Effector memory CD8-positive, alpha-beta T cell (primary cell): ENCODE measurements around the gene SMIM17.

Source experiments
- ATAC-seq: fragments of 150-1000 bp; cut with Tn5 transposase; replicated peaks from 2 replicates; pipeline ENCODE4 v1.10.0; 2021; ENCODE audit warnings: mild to moderate bottlenecking, moderate library complexity
- DNase-seq, 3 experiments: peaks; one replicate each; pipeline ENCODE4 v3.0.0; 2021
- H3K27ac Mint-ChIP-seq, 2 donors: one replicate each; pipeline ENCODE4 v1.8.0; 2022; ENCODE audit warnings: mild to moderate bottlenecking in 2 of 2, mixed read lengths in 2 of 2, moderate library complexity in 2 of 2
- H3K27me3 Mint-ChIP-seq, 2 donors: one replicate each; pipeline ENCODE4 v1.8.0; 2022; ENCODE audit warnings: mixed read lengths in 2 of 2
- H3K36me3 Mint-ChIP-seq: one replicate; pipeline ENCODE4 v1.8.0; 2022; ENCODE audit warnings: mild to moderate bottlenecking, moderate library complexity, mixed read lengths; ENCODE audit not compliant: insufficient read depth
- H3K4me1 Mint-ChIP-seq, 2 donors: one replicate each; pipeline ENCODE4 v1.8.0; 2022; ENCODE audit warnings: low read depth in 2 of 2, mixed read lengths in 2 of 2
- H3K4me3 Mint-ChIP-seq, 2 donors: one replicate each; pipeline ENCODE4 v1.8.0; 2022; ENCODE audit warnings: mild to moderate bottlenecking in 2 of 2, mixed read lengths in 2 of 2, moderate library complexity in 2 of 2
- H3K9me3 Mint-ChIP-seq, 2 donors: one replicate each; pipeline ENCODE4 v1.8.0; 2022; ENCODE audit warnings: mixed read lengths in 2 of 2

The SMIM17 gene

DNA sequence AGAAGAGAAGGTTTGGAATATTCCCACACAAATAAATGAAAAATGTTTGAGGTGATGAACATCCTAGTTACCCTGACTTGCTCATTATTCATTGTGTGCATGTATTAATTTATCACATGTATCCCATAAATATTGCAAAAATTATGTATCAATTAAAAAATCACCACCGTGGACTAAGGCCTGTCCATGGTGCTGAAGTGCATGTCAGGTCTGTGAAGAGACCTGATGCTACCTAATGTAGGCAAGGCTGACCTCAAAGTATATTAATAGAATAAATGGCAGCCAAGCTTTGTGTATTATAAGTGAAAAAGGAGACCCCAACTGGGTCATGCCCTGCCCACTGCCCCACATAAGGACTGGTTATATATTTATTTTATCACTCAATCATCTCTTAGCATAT lies 63.0 kb downstream of the SMIM17 start:
- peaks cover 13 to 21% of the 10 kb centered on the region in 2 donors for H3K9me3 Mint-ChIP-seq
- H3K36me3 Mint-ChIP-seq, result no peaks in the 10 kb centered on the region
- no peak for ATAC-seq
- H3K27ac Mint-ChIP-seq, result no peak overlapping the region
- no peaks in the 10 kb centered on the region for H3K27me3 Mint-ChIP-seq
- no peak for DNase-seq
- H3K4me3 Mint-ChIP-seq, result no peak overlapping the region
- no peaks in the 10 kb centered on the region for H3K4me1 Mint-ChIP-seq
